A673 (cell line): ENCODE data around the gene FMNL3. TPM values are rescaled to one million over a fixed set of nuclear protein-coding genes. Genes with fewer than 3 reads are reported as not detected.

Experiments used
- BruUV-seq: library from RNA; stranded (reverse); fragments of 400-500 nt; replicated peaks from 2 replicates; lab custom pipeline; 2021; lab: Mats Ljungman, UMichigan
- CTCF ChIA-PET: fragments of 300-600 bp; sonication (Branson Sonifier 250); formaldehyde crosslinking; loops from one replicate; lab custom pipeline; 2022; ENCODE audit warnings: antibody characterized with exemption; lab: Charles Lee
- POLR2A ChIA-PET: fragments of 300-600 bp; sonication (Branson Sonifier 250); formaldehyde crosslinking; loops from one replicate; lab custom pipeline; 2022; ENCODE audit warnings: antibody characterized with exemption; ENCODE audit not compliant: low non-redundant PET; lab: Charles Lee
- DNase-seq: peaks from one replicate; pipeline ENCODE4 v3.0.0-alpha.2; 2015; ENCODE audit warnings: low spot score
- H3K27ac ChIP-seq: fragments of 200-600 bp; sonication (generic); 2 replicates; pipeline ENCODE4 v1.5.1; 2016; ENCODE audit warnings: mixed run types, low read depth, mild to moderate bottlenecking, mixed read lengths, antibody characterized with exemption, low read length; ENCODE audit not compliant: poor library complexity, severe bottlenecking
- H3K27me3 ChIP-seq: fragments of 200-600 bp; sonication (generic); replicated peaks from 2 replicates; pipeline ENCODE4 v1.6.1; 2017; ENCODE audit warnings: mixed run types, low read depth, mild to moderate bottlenecking, mixed read lengths, antibody characterized with exemption, low read length; ENCODE audit not compliant: insufficient read depth, poor library complexity
- H3K36me3 ChIP-seq: fragments of 200-600 bp; sonication (generic); 2 replicates; pipeline ENCODE4 v1.6.1; 2016; ENCODE audit warnings: mixed run types, mild to moderate bottlenecking, mixed read lengths, antibody characterized with exemption, low read length; ENCODE audit not compliant: insufficient read depth, poor library complexity, severe bottlenecking
- H3K4me1 ChIP-seq: fragments of 200-600 bp; sonication (generic); 2 replicates; pipeline ENCODE4 v1.6.1; 2017; ENCODE audit warnings: mixed run types, mild to moderate bottlenecking, mixed read lengths, antibody characterized with exemption, low read length; ENCODE audit not compliant: insufficient read depth, poor library complexity, severe bottlenecking
- H3K4me3 ChIP-seq: fragments of 200-600 bp; sonication (generic); 2 replicates; pipeline ENCODE4 v1.5.1; 2016; ENCODE audit warnings: low read depth, mixed run types, mild to moderate bottlenecking, mixed read lengths, low read length; ENCODE audit not compliant: poor library complexity, severe bottlenecking
- H3K9me3 ChIP-seq: fragments of 200-600 bp; sonication (generic); 2 replicates; pipeline ENCODE4 v1.6.1; 2016; ENCODE audit warnings: mixed run types, low read depth, mild to moderate bottlenecking, mixed read lengths, antibody characterized with exemption, low read length; ENCODE audit not compliant: poor library complexity, severe bottlenecking
- EZH2 ChIP-seq: fragments of 200-600 bp; sonication (generic); IDR thresholded peaks from 2 replicates; pipeline ENCODE4 v1.6.1; 2017; ENCODE audit warnings: borderline replicate concordance, low read depth, mild to moderate bottlenecking, mixed read lengths, antibody characterized with exemption, low read length; ENCODE audit not compliant: poor library complexity, severe bottlenecking
- intact Hi-C: fragments of 100-400 bp; cut with micrococcal nuclease; formaldehyde crosslinking; loops from one replicate; pipeline ENCODE4 v1.10.0; 2022; ENCODE audit not compliant: unreplicated experiment
- total RNA-seq: library from RNA; stranded (reverse); gene quantifications from 2 replicates; pipeline ENCODE4 v1.2.3, GENCODE V29; 2021
- TF ChIP-seq, protein P1 (sequence below): fragments of 300-800, 200-600 bp; sonication (generic); conservative IDR thresholded peaks from 2 replicates; pipeline ENCODE4 v1.5.1; 2017; ENCODE audit warnings: low read depth, mild to moderate bottlenecking, antibody characterized with exemption, low read length, moderate library complexity, mixed read lengths

The FMNL3 gene
- total RNA-seq, 1 experiment from 2014 or later, result 22.0 TPM

DNA sequence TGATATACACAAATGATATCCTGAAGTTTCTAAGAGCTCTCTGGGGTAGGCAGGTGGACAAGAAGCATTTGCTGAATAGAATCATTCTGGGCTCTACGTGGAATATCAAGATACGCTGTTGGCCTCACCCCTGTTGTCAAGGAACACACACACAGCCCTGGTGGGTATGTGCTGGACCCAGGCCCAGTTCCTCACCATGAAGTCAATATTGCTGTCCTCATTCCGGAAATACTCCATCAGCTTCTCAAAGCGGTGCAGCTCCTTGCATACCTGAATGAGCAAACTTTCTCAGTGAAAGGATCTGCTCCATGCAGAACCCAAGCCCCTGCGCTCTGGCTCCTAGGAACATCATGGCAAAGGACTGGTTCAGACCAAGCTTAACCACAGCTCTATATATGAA, 52.5 kb downstream of the FMNL3 start:
- no peak for TF ChIP-seq EZH2
- TF ChIP-seq, protein P1, sequence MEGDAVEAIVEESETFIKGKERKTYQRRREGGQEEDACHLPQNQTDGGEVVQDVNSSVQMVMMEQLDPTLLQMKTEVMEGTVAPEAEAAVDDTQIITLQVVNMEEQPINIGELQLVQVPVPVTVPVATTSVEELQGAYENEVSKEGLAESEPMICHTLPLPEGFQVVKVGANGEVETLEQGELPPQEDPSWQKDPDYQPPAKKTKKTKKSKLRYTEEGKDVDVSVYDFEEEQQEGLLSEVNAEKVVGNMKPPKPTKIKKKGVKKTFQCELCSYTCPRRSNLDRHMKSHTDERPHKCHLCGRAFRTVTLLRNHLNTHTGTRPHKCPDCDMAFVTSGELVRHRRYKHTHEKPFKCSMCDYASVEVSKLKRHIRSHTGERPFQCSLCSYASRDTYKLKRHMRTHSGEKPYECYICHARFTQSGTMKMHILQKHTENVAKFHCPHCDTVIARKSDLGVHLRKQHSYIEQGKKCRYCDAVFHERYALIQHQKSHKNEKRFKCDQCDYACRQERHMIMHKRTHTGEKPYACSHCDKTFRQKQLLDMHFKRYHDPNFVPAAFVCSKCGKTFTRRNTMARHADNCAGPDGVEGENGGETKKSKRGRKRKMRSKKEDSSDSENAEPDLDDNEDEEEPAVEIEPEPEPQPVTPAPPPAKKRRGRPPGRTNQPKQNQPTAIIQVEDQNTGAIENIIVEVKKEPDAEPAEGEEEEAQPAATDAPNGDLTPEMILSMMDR, result no peak
- Histone ChIP-seq H3K4me1 (no peaks in the 10 kb centered on the region), H3K9me3 (no peaks in the 10 kb centered on the region), H3K27me3 (no peaks in the 10 kb centered on the region), H3K4me3 (no peak overlapping the region), H3K27ac (no peak overlapping the region), H3K36me3 (peaks cover 4% of the 10 kb centered on the region)
- intact Hi-C loops, result no loop called here
- POLR2A ChIA-PET, result no interaction called here
- CTCF ChIA-PET, result no interaction called here
- no peak for DNase-seq
- no TSS peak for BruUV-seq

DNA sequence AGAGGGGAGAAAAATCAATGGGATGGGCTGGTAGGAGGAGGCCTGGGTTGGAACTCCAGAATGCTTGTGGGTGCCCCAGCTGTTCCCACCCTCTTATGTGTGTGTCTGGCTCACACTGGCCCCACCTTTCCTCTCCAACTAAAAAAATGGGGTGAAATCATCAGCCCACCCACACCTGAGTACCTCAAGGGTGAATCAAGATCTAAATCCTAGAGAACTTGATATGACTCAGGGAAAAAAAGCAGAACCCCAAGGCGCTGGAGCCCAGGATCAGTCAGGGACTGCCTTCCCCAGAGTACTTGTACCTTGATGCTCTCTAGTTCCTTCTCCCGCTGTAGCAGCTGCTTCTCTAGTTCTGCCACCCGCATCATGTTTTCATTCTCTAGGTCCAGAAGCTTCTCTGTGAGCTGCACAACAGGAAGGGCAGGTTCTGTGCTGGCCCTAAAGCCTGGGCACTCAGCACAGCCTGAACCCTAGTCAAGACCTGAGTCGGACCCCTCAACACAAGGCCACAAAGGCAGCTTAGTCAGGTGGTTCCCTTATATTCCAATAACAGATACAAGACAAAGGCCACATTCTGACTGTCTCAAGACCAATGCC, 54.2 kb downstream of the FMNL3 start:
- ChIA-PET POLR2A (no interaction called here), CTCF (no interaction called here)
- peaks cover 9% of the 10 kb centered on the region for H3K36me3 ChIP-seq
- H3K4me1 ChIP-seq, result no peaks in the 10 kb centered on the region
- TF ChIP-seq, protein P1, result no peak
- no peak for TF ChIP-seq EZH2
- BruUV-seq, result no TSS peak
- H3K27ac ChIP-seq, result no peak overlapping the region
- no peaks in the 10 kb centered on the region for H3K9me3 ChIP-seq
- intact Hi-C loops, result no loop called here
- no peak overlapping the region for H3K4me3 ChIP-seq
- no peaks in the 10 kb centered on the region for H3K27me3 ChIP-seq
- no peak for DNase-seq

DNA sequence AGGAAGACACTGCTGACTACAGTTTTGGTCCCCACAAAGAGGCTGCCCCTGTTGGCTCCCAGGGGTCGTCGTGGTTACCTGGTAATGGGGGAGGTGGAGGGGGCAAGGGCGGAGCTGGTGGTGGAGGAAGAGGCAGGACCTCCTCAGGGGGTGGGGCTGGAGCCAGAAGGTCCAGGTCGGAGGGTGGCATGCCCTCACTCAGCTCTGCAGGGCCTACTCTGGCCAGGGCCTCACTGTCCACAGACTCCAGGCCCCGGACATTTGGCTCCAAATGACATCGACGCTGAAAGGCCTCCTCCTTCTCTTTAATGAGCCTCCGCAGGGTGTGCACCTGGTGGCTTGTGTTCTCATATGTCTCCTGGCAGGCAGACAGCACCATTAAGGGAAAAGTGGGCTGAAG, 55.4 kb downstream of the FMNL3 start:
- intact Hi-C loops, result no loop called here
- H3K36me3 ChIP-seq, result peaks cover 9% of the 10 kb centered on the region
- TF ChIP-seq EZH2, result no peak
- TF ChIP-seq, protein P1, result no peak
- H3K4me3 ChIP-seq, result no peak overlapping the region
- POLR2A ChIA-PET, result no interaction called here
- peaks cover 8% of the 10 kb centered on the region for H3K4me1 ChIP-seq
- CTCF ChIA-PET, result no interaction called here
- no peaks in the 10 kb centered on the region for H3K27me3 ChIP-seq
- no peaks in the 10 kb centered on the region for H3K9me3 ChIP-seq
- no peak for DNase-seq
- no TSS peak for BruUV-seq
- no peak overlapping the region for H3K27ac ChIP-seq
